Stimulated activated CD4-positive, alpha-beta T cell treated with anti-CD3 and anti-CD28 coated beads, Interleukin-4, amount 100 ng/mL, for 4 hours (primary cell): ENCODE measurements around the gene HDHD3.

Source experiments
- DNase-seq, 2 experiments: peaks; one replicate each; pipeline ENCODE4 v3.0.0-alpha.2; 2020

The HDHD3 gene

GRCh38 chr9:113361304-113362018 is 15.3 kb downstream of the HDHD3 start:
- no peak for DNase-seq

- no peak for DNase-seq
Observed at GRCh38 chr9:113360242-113360842, 16.4 kb downstream of the HDHD3 start.

DNA sequence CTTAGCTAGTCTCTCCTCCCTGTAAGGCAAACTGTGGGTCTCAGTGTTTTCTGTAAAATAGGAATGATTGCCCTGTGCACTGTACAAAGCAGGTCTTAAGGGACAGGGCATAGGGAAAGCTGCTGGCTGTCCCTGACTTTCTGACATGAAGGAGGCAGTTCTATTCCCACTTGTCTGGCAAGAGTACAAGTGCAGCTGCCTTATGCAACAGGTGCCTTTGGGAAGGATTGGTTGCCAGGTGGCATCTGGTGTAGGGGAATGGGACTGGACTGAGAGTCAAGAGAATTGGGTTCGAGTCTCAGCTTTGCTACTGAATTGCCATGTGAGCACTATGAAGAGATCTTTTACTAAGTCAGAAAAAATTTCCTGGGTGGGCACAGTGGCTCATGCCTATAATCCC is 17.4 kb downstream of the HDHD3 start:
- no peak for DNase-seq

DNA sequence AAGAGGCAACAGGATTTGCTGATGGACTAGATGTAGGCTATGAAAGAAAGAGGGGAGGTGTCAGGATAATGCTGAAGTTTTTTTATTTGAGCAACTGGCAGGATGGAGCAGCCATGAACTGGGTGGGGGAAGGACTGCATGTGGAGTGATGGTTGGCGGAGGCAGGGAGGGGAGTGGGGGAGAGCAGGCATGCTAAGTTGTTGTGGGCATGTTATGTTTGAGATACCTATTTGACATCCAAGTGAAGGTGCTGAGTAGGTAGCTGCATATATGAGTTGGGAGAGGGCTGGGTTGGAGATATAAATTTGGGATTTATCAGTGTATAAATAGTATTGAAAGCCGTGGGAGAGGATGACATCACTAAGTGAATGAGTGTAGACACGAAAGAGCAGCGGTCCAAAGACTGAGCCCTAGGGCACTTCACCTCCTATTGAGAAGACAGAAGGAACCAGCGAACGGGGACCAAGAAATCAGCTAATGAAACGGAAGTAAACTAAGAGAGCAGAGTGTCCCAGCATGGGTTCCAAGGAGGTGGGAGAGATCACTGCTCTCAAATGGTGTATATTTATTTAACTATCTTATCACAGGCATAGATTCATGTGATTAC is 20.0 kb downstream of the HDHD3 start:
- DNase-seq, result no peak

- DNase-seq, result no peak
Observed at GRCh38 chr9:113355040-113355596, 21.7 kb downstream of the HDHD3 start.

GRCh38 chr9:113352411-113352810 is 24.4 kb downstream of the HDHD3 start:
- no peak for DNase-seq

DNA sequence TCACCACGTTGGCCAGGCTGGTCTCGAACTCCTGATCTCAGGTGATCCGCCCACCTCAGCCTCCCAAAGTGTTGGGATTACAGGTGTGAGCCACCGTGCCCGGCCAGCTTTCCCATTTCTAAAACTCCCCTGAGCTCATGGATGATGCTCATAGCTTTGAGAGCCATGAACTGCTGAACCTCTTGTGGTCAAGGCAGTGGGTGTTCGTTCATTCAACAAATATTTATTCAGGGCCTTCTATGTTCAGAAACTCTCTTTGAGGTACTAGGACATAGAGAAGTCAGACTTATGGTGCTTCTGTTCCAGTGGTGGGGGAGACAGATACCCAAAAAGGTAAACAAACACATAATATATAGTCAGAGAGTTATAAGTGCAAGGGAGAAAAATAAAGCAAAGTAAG is 24.8 kb downstream of the HDHD3 start:
- DNase-seq, result no peak

DNA sequence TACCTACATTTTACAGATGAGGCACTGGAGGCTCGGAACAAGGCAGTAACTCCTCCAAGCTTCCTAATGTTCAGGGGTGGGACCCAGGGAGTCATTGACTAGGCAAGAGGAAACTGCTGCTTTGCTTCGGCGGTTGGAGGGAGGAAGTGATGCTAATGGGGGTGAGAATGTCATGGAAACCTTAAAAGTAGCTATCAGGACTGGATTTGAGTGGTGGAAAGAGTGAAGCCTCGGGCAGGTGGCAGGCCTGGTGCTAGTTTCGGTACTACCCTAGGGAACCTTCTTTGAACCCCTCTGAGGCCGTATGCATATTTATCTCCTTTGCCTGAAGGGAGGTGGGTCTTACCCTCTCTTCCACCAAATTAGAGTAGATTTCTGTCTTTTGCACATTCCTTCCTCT is 25.8 kb downstream of the HDHD3 start:
- peak in 1 of 2 experiments; percentile 22 for DNase-seq

DNA sequence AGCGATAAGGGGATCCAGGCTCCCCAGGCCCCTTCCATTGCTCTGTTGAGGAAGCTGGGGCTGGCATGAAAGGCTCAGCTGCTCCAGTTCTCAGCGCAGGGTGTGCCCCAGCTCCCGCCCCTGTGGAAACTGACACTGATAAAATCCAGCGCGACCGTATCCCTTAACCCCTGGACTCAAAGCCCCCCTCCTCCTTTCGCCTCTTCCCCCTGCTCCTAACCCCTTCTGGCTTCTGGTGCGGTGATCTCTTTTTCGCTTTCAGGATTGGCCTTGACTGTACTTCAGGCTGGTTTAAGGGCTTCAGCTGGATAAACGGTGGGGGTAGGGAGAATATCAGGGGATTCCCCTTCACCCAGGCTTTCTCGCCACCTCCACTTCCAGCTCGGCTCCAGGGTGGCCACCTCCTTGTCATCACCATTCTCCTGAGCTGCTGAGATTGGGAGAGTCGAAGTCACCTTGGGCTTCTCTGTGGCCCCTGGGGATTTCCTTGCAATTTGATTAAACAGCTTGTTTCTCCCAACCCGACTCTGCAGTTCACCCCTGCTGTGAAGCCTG is 26.6 kb downstream of the HDHD3 start:
- DNase-seq, result no peak

DNA sequence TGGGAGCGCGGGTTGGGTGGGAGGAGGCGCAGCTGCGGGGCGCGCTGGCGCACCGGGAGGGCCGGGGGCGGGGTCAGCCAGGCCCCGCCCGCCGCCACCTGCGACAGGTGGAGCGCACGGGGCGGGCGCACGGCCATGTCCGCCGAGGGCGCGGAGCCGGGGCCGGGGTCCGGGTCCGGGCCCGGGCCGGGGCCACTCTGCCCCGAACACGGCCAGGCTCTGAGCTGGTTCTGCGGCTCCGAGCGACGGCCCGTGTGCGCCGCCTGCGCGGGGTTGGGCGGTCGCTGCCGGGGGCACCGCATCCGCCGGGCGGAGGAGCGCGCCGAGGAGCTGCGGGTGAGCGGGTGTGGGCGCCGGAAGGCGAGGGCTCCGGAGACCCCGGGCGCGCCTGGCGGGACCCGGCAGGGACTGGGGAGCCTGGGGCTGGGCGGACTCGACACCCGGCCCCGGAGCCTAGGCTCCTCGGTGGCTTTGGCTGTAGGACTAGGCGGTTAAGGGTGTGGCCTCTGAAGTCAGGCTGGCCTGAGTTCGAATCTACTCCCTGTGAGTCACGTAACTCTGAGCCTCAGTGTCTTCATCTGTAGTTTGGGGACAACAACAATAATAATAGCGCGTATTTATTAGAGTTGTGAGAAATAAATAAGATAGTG is 27.2 kb downstream of the HDHD3 start, which contains the start of gene BSPRY:
TSS of gene BSPRY (plus strand) at position 97 of the 650 bp plus-strand sequence. CDS start at position 136, 39 bp downstream.
- DNase-seq, result peak in 1 of 2 experiments; percentile 23

DNA sequence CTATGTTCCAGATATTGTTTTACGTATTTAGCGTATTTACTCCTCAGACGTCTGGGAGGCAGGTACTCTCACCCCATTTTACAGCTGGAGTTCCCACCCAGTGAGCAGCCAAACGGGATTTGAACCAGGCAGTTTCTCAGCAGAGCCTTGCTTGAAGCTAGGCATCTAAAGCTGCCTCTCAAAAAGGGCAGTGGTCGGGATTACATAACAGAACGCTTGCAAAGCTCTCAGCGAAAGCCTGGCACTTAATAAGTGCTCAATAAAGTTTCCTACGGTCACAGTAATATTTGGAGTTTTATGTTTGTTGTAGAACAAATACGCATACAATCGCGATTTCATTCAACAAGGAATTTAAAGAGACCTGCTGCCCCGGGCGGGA is 27.7 kb downstream of the HDHD3 start:
- no peak for DNase-seq

- DNase-seq, result no peak
Observed at GRCh38 chr9:113348437-113348836, 28.3 kb downstream of the HDHD3 start.

GRCh38 chr9:113345671-113346070 is 31.1 kb downstream of the HDHD3 start:
- no peak for DNase-seq

- DNase-seq, result no peak
Observed at GRCh38 chr9:113345190-113345589, 31.6 kb downstream of the HDHD3 start.

- no peak for DNase-seq
Observed at GRCh38 chr9:113343732-113344231, 33.0 kb downstream of the HDHD3 start.

- DNase-seq, result no peak
Observed at GRCh38 chr9:113341712-113342410, 34.9 kb downstream of the HDHD3 start.

DNA sequence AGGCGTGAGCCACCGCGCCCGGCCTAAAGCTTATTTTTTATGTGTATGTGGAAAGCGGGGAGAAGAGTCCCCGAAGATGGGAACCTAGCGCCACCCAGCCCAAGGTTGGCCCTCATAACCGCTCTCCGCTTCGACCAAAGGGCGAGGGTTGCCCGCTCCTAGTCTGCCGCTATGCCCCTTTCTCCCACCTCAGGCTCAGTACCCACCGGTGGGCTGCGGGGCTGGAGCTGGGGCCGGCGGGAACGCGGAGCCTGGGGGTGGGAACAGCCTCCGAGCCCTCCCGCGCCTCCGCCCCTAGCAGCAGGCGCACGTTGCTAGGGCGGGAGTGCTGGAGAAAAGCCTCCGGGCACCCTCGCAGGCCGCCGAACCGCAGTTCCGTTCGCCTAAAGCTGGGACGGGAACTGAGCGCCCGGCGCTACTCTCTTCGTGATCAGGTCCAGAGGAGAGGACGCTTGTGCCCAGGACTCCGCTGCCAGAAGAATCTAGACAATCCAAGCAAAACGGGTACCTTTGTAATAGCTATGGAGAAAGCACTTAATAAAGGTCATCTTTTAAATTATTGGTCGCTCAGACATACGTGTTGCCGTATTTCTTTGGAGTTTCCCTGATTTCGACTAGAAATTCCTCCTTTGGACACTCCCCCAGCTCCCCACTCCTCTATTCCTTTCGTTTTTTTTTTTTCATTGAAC is 36.6 kb downstream of the HDHD3 start, which contains the start of gene WDR31:
TSS of gene WDR31 (minus strand) at position 265 of the 689 bp plus-strand sequence. CDS start 8,253 bp downstream, outside the sequence.
- DNase-seq, result peak; percentile 78 to 82

DNA sequence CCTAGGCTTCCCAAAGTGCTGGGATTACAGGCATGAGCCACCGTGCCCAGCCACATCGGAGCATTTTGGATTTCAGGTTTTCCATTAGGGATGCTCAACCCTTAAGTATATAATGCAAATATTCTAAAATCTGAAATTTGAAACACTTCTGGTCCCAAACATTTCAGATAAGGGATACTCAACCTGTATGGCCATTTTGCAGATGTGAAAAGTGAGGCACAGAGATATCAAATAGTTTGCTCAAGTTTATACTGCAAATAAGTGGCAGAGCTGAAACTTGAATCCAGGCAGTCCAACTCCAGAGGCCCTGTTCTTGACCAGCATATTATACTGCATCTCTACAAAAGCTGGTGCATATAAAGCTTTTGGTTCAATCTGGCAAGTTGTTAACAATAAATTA is 39.1 kb downstream of the HDHD3 start:
- no peak for DNase-seq

GRCh38 chr9:113331780-113332179 is 45.0 kb downstream of the HDHD3 start:
- DNase-seq, result no peak

GRCh38 chr9:113328045-113328782 is 48.6 kb downstream of the HDHD3 start:
- DNase-seq, result no peak

DNA sequence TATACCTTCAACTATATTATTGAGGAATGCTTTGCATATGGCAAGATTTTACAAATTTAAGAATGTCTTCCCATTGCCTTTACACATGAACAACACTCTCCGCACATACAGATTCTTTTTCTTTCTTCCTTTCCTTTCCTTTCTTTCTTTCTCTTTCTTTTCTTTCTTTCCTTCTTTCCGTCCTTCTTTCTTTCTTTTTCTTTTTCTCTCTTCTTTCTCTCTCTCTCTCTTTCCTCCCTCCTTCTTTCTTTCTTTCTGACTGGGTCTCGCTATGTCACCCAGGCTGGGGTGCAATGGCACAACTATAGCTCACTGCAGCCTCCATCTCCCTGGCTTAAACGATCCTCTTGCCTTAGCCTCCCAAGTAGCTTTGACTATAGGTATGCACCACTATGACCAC is 50.6 kb downstream of the HDHD3 start:
- DNase-seq, result no peak
